H1 (cell line): ENCODE measurements around the gene ASCC1. TPM values are rescaled to one million over a fixed set of nuclear protein-coding genes. Genes with fewer than 3 reads are reported as not detected.

Experiments used
- NANOG ChIP-seq: IDR thresholded peaks from 2 replicates; pipeline ENCODE4 v1.6.1; 2011; ENCODE audit warnings: low read length, low read depth, mild to moderate bottlenecking, inconsistent platforms; ENCODE audit not compliant: insufficient read depth, poor library complexity, severe bottlenecking
- polyA plus RNA-seq, 7 experiments: library from polyadenylated mRNA; depleted of rRNA in 3 of 7; stranded (reverse) in 5 of 7; unstranded in 2 of 7; fragments of >200 nt in 5 of 7; fragments of 200-250 nt in 2 of 7; gene quantifications; 1 replicate in 5 of 7; 2 replicates in 1 of 7; 4 replicates in 1 of 7; pipeline versions ENCODE4 v1.2.1 to v1.2.3, GENCODE V29; 2011 to 2013; ENCODE audit warnings: missing spikeins in 2 of 7, mixed read lengths in 2 of 7
- total RNA-seq: library from RNA; stranded (reverse); fragmentation: NEBNext Ultra II Directional; extraction: Animal tissue kit (Norgen Biotek cat#: 25700); gene quantifications from 2 replicates; pipeline ENCODE4 v1.2.1, GENCODE V29; 2021

The ASCC1 gene
- total and polyA plus RNA-seq, 2 of the 8 experiments (the other 6 are each of a cell fraction or from before 2014, with no cell fraction given), result 25.6 to 35.8 TPM

GRCh38 chr10:72137583-72137982, 78.5 kb downstream of the ASCC1 start (continued):
- no peak for TF ChIP-seq NANOG
- TF ChIP-seq, all 59 proteins: peak for 0
